K562 (cell line): ENCODE data around the gene TIMM10. TPM values are rescaled to one million over a fixed set of nuclear protein-coding genes. Genes with fewer than 3 reads are reported as not detected.

Experiments used
- ARID1B ChIP-seq: fragments of 450-650 bp; IDR thresholded peaks from 2 replicates; pipeline ENCODE4 v1.6.1; 2016; ENCODE audit warnings: antibody characterized with exemption, mild to moderate bottlenecking, inconsistent platforms
- CREB1 ChIP-seq, 2 experiments: sonication (generic) in 1 of 2; formaldehyde crosslinking in 1 of 2; IDR thresholded peaks; 2 replicates each; pipeline versions ENCODE4 v1.6.1 to v1.8.0; 2012 to 2022; ENCODE audit warnings: inconsistent platforms in 1 of 2, mild to moderate bottlenecking in 1 of 2, missing genetic modification reagents in 1 of 2, moderate library complexity in 1 of 2
- DMBX1 ChIP-seq: fragments of 250-450 bp; sonication (Bioruptor Pico); IDR thresholded peaks from 2 replicates; pipeline ENCODE4 v1.8.0; 2022; ENCODE audit warnings: inconsistent platforms, mild to moderate bottlenecking, moderate library complexity, borderline replicate concordance
- ELF2 ChIP-seq: fragments of 250-450 bp; sonication (Bioruptor Pico); IDR thresholded peaks from 2 replicates; pipeline ENCODE4 v1.5.0; 2021; ENCODE audit warnings: mild to moderate bottlenecking
- EP400 ChIP-seq: fragments of 450-650 bp; IDR thresholded peaks from 2 replicates; pipeline ENCODE4 v1.6.1; 2017; ENCODE audit warnings: antibody characterized with exemption, mild to moderate bottlenecking, moderate library complexity
- FOXK2 ChIP-seq, 2 experiments: fragments of 450-650 bp; IDR thresholded peaks in 1 of 2; conservative IDR thresholded peaks in 1 of 2; 2 replicates each; pipeline ENCODE4 v1.6.1; 2016; ENCODE audit warnings: low read depth in 2 of 2, mild to moderate bottlenecking in 1 of 2
- FOXP1 ChIP-seq: sonication (generic); formaldehyde crosslinking; IDR thresholded peaks from 2 replicates; pipeline ENCODE4 v1.8.0; 2022; ENCODE audit warnings: mild to moderate bottlenecking, missing genetic modification reagents
- JUND ChIP-seq, 2 experiments: IDR thresholded peaks; 2 replicates in 1 of 2; 3 replicates in 1 of 2; pipeline ENCODE4 v1.6.1; 2011; ENCODE audit warnings: borderline replicate concordance in 2 of 2, low read depth in 2 of 2, low read length in 2 of 2, improper control_type of control experiment in 1 of 2, missing biosample characterization in 1 of 2, missing genetic modification characterization in 1 of 2, missing genetic modification reagents in 1 of 2
- KDM5B ChIP-seq: fragments of 200-600 bp; sonication (generic); IDR thresholded peaks from 2 replicates; pipeline ENCODE4 v1.6.1; 2012; ENCODE audit warnings: low read depth, mild to moderate bottlenecking, moderate library complexity, low read length, control low read depth, inconsistent platforms; ENCODE audit not compliant: insufficient replicate concordance
- MXI1 ChIP-seq: IDR thresholded peaks from 2 replicates; pipeline ENCODE4 v1.6.1; 2011; ENCODE audit warnings: low read depth, mild to moderate bottlenecking, improper control_type of control experiment, low read length
- MYC ChIP-seq, 2 experiments: fragments of 250-450 bp in 1 of 2; sonication (Bioruptor Pico) in 1 of 2; IDR thresholded peaks; 2 replicates each; pipeline versions ENCODE4 v1.5.1 to v1.6.1; 2012 to 2021; ENCODE audit warnings: low read depth in 2 of 2, borderline replicate concordance in 1 of 2, improper control_type of control experiment in 1 of 2, low read length in 1 of 2, mild to moderate bottlenecking in 1 of 2, moderate library complexity in 1 of 2
- NFIC ChIP-seq: fragments of 450-650 bp; IDR thresholded peaks from 2 replicates; pipeline ENCODE4 v1.6.1; 2017; ENCODE audit warnings: mild to moderate bottlenecking, inconsistent platforms
- NONO ChIP-seq, 2 experiments: fragments of 200-400 bp in 1 of 2; fragments of 450-650 bp in 1 of 2; formaldehyde crosslinking in 1 of 2; IDR thresholded peaks; 2 replicates each; pipeline ENCODE4 v1.6.1; 2017; ENCODE audit warnings: low read depth in 2 of 2, mild to moderate bottlenecking in 2 of 2, moderate library complexity in 2 of 2, low read length in 1 of 2
- RBM22 ChIP-seq: fragments of 200-400 bp; formaldehyde crosslinking; IDR thresholded peaks from 2 replicates; pipeline ENCODE4 v1.6.1; 2018; ENCODE audit warnings: low read length, low read depth; ENCODE audit not compliant: poor library complexity, severe bottlenecking
- SIN3B ChIP-seq: fragments of 450-650 bp; IDR thresholded peaks from 2 replicates; pipeline ENCODE4 v1.6.1; 2017; ENCODE audit warnings: low read depth, mild to moderate bottlenecking, moderate library complexity
- SIX5 ChIP-seq, 2 experiments: IDR thresholded peaks; 2 replicates each; pipeline ENCODE4 v1.6.1; 2011; ENCODE audit warnings: low read length in 2 of 2, borderline replicate concordance in 1 of 2, low read depth in 1 of 2, mild to moderate bottlenecking in 1 of 2, moderate library complexity in 1 of 2; ENCODE audit not compliant: insufficient read depth in 1 of 2
- TBP ChIP-seq: optimal IDR thresholded peaks from 2 replicates; pipeline ENCODE3; 2011; ENCODE audit warnings: low read depth, low read length, improper control_type of control experiment
- ZBTB7A ChIP-seq: IDR thresholded peaks from 2 replicates; pipeline ENCODE4 v1.6.1; 2011; ENCODE audit warnings: low read depth, mild to moderate bottlenecking, low read length, moderate library complexity, borderline replicate concordance; ENCODE audit not compliant: control insufficient read depth
- ZFX ChIP-seq: sonication (generic); formaldehyde crosslinking; IDR thresholded peaks from 2 replicates; pipeline ENCODE4 v1.8.0; 2022; ENCODE audit warnings: mild to moderate bottlenecking, missing genetic modification reagents, moderate library complexity
- polyA plus RNA-seq, 8 experiments: library from polyadenylated mRNA; depleted of rRNA in 4 of 8; stranded (reverse) in 5 of 8; unstranded in 3 of 8; fragments of >200 nt; fragmentation: Nextera tagmentation in 2 of 8; fragmentation: Illumina TruSeq in 1 of 8; extraction: Ambion mirVana in 2 of 8; extraction: Trizol in 1 of 8; gene quantifications; 2 replicates each; pipeline versions ENCODE4 v1.2.1 to v1.2.3, GENCODE V29; 2011 to 2014; ENCODE audit warnings: inconsistent platforms in 1 of 8, missing spikeins in 1 of 8
- total RNA-seq, 7 experiments: library from RNA; depleted of rRNA in 6 of 7; stranded (reverse); fragments of >200 nt in 6 of 7; fragmentation: Illumina TruSeq in 2 of 7; extraction: Trizol in 2 of 7; gene quantifications; 2 replicates each; pipeline versions ENCODE4 v1.2.1 to v1.2.3, GENCODE V29; 2011 to 2021; ENCODE audit warnings: low replicate concordance in 1 of 7
- TF ChIP-seq, protein P1 (sequence below): conservative IDR thresholded peaks from 2 replicates; pipeline ENCODE4 v1.6.1; 2011; ENCODE audit warnings: low read depth, mild to moderate bottlenecking, low read length; ENCODE audit not compliant: control insufficient read depth
- TF ChIP-seq, protein P2 (sequence below): sonication (generic); formaldehyde crosslinking; IDR thresholded peaks from 2 replicates; pipeline ENCODE4 v1.8.1; 2022; ENCODE audit warnings: missing genetic modification reagents
- TF ChIP-seq, protein P3 (sequence below): sonication (generic); formaldehyde crosslinking; IDR thresholded peaks from 2 replicates; pipeline ENCODE4 v1.8.0; 2022; ENCODE audit warnings: mild to moderate bottlenecking, missing genetic modification reagents

TIMM10 gene
- total and polyA plus RNA-seq, 9 of the 15 experiments (the other 6 are each of a cell fraction or from before 2014, with no cell fraction given), result 109 to 553 (median 172) TPM

DNA sequence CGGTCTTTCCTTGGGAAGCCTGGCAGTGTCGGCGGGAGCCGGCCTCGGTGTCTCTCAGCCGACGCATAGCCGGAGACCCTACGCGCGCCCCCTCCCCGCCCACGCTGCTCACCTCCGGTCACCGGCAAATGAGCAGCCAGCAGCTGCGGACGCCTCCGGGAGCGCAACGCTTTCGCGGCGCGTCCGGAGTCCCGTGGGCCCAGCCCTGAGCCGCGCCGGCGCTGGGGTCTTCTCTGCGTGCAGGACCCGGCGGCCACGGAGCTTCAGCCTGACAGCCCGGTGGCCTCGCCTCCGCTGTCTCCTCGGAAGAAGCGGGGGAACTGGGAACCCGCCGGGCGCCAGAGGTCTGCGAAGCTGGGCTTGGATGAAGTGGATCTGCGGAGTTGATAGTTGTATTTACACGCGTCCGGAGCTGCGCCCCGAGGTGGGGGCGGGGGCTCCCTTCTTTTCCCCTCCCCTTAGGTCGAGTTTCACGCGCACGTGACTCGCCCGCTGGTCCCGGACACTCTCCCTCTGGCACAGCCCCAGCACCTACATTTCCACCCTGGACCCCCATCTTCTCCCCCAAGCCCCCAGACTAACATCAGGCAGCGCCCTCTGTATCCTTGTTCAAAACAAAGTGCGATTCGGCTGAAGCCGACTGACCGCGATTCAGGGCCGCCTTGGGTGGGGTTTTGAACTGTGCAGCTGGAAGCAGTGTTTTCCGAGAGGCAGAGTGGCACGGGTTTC lies 15.1 kb downstream of the TIMM10 start, which contains the start of gene SLC43A1 (continued):
- TF ChIP-seq, protein P1, sequence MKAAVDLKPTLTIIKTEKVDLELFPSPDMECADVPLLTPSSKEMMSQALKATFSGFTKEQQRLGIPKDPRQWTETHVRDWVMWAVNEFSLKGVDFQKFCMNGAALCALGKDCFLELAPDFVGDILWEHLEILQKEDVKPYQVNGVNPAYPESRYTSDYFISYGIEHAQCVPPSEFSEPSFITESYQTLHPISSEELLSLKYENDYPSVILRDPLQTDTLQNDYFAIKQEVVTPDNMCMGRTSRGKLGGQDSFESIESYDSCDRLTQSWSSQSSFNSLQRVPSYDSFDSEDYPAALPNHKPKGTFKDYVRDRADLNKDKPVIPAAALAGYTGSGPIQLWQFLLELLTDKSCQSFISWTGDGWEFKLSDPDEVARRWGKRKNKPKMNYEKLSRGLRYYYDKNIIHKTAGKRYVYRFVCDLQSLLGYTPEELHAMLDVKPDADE, result no peak; the same call in 1 of the 2 replicates
- TF ChIP-seq TBP (peak; percentile 61), FOXK2 (conservative IDR thresholded peaks at IDR 0.05 in 1 of 2, IDR thresholded peaks at IDR 0.05 in 1 of 2; ENCODE audit: low read depth in 2 of 2) (peak in 1 of 2 experiments; percentile 40; a peak in 2 of 4 replicates), JUND (IDR thresholded peaks at IDR 0.05; ENCODE audit: borderline replicate concordance, low read depth, low read length) (no peak), JUND (tag; IDR thresholded peaks at IDR 0.05; ENCODE audit: borderline replicate concordance, low read depth, low read length) (0 out of 3 replicates have a peak, but pooled peaks have one; percentile 6), EP400 (peak; percentile 65), DMBX1 (0 out of 2 replicates have a peak, but pooled peaks have one; percentile 41), MYC (IDR thresholded peaks at IDR 0.05; ENCODE audit: low read depth, low read length) (peak; percentile 86), MYC (CRISPR knock-in tag; IDR thresholded peaks at IDR 0.05; ENCODE audit: borderline replicate concordance, low read depth) (no peak), NONO (IDR thresholded peaks at IDR 0.05; ENCODE audit: low read depth in 2 of 2, low read length in 1 of 2) (peak in 1 of 2 experiments; percentile 24; a peak in 1 of 4 replicates), ZBTB7A (peak; percentile 84), MXI1 (0 out of 2 replicates have a peak, but pooled peaks have one; percentile 13), ELF2 (CRISPR knock-in tag) (no peak), RBM22 (no peak), ZFX (peak; percentile 71), SIN3B (0 out of 2 replicates have a peak, but pooled peaks have one; percentile 24), FOXP1 (peak; percentile 62; the same call in 1 of the 2 replicates), ARID1B (peak; percentile 50; the same call in 1 of the 2 replicates), CREB1 (IDR thresholded peaks at IDR 0.05) (0 out of 2 replicates have a peak, but pooled peaks have one; percentile 50), CREB1 (CRISPR knock-in tag; IDR thresholded peaks at IDR 0.05) (no peak), KDM5B (peak; percentile 82), NFIC (peak; percentile 74), SIX5 (IDR thresholded peaks at IDR 0.05; ENCODE audit: borderline replicate concordance in 1 of 2, insufficient read depth in 1 of 2, low read depth in 1 of 2, low read length in 2 of 2) (no peak)
- TF ChIP-seq, protein P2, sequence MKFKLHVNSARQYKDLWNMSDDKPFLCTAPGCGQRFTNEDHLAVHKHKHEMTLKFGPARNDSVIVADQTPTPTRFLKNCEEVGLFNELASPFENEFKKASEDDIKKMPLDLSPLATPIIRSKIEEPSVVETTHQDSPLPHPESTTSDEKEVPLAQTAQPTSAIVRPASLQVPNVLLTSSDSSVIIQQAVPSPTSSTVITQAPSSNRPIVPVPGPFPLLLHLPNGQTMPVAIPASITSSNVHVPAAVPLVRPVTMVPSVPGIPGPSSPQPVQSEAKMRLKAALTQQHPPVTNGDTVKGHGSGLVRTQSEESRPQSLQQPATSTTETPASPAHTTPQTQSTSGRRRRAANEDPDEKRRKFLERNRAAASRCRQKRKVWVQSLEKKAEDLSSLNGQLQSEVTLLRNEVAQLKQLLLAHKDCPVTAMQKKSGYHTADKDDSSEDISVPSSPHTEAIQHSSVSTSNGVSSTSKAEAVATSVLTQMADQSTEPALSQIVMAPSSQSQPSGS (CRISPR knock-in tag), result 0 out of 2 replicates have a peak, but pooled peaks have one; percentile 50
- TF ChIP-seq, protein P3, sequence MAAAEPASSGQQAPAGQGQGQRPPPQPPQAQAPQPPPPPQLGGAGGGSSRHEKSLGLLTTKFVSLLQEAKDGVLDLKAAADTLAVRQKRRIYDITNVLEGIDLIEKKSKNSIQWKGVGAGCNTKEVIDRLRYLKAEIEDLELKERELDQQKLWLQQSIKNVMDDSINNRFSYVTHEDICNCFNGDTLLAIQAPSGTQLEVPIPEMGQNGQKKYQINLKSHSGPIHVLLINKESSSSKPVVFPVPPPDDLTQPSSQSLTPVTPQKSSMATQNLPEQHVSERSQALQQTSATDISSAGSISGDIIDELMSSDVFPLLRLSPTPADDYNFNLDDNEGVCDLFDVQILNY (CRISPR knock-in tag), result no peak
